22Rv1 (cell line): Measurements from ENCODE around the gene REPS1.

Experiments used
- H3K27ac ChIP-seq: fragments of 450-650 bp; 2 replicates; pipeline ENCODE4 v1.5.1; 2017
- ZFX ChIP-seq: fragments of 450-650 bp; IDR thresholded peaks from 2 replicates; pipeline ENCODE4 v1.6.1; 2017; ENCODE audit warnings: antibody characterized with exemption, borderline replicate concordance
- TF ChIP-seq, protein P1 (sequence below): fragments of 450-650 bp; IDR thresholded peaks from 2 replicates; pipeline ENCODE4 v1.5.1; 2017; ENCODE audit warnings: mild to moderate bottlenecking

Gene REPS1, protein sequence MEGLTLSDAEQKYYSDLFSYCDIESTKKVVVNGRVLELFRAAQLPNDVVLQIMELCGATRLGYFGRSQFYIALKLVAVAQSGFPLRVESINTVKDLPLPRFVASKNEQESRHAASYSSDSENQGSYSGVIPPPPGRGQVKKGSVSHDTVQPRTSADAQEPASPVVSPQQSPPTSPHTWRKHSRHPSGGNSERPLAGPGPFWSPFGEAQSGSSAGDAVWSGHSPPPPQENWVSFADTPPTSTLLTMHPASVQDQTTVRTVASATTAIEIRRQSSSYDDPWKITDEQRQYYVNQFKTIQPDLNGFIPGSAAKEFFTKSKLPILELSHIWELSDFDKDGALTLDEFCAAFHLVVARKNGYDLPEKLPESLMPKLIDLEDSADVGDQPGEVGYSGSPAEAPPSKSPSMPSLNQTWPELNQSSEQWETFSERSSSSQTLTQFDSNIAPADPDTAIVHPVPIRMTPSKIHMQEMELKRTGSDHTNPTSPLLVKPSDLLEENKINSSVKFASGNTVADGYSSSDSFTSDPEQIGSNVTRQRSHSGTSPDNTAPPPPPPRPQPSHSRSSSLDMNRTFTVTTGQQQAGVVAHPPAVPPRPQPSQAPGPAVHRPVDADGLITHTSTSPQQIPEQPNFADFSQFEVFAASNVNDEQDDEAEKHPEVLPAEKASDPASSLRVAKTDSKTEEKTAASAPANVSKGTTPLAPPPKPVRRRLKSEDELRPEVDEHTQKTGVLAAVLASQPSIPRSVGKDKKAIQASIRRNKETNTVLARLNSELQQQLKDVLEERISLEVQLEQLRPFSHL

DNA sequence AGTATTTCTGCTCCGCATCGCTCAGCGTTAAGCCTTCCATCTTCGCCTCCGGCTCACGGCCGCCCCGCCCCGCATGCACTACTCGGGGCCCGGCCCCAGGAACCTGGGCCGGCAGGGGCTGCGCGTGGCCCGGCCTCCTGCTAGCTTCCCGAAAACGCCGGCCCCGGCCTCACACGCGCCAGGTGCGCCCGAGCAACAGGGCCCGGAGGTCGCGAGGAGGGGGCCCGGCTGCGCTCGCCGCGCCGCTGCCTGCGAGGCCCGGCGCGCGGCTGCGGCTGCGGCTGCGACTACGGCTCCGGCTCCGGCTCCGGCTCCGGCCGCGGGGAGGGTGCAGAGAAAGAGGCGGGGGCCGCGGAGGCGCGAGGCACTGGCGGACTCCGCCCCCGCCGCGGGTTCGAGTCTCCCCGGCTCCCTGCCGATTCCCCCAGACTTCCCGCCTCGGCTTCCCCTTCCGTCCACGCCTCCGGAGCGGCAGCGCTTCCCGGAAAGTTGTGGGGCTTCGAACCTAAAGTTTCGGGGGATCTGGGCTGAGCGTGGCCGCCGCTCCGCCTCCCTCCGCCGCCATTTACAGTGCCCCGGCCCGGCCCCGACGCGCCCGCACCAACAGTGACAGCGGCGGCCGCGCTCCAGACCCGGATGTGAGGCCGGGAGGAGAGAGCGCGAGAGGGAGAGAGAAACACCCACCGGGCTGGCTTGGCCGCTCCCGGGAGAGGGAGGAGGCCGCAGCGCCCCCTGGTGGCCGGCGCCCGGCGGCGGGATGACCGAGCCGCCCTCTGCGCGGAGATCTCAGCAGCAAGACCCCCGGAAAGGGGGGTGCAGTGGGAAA, at the start of gene REPS1:
Gene REPS1 (minus strand): TSS at position 611 of the 826 bp plus-strand sequence. CDS start 571 bp downstream, at position 40.
- TF ChIP-seq, protein P1, sequence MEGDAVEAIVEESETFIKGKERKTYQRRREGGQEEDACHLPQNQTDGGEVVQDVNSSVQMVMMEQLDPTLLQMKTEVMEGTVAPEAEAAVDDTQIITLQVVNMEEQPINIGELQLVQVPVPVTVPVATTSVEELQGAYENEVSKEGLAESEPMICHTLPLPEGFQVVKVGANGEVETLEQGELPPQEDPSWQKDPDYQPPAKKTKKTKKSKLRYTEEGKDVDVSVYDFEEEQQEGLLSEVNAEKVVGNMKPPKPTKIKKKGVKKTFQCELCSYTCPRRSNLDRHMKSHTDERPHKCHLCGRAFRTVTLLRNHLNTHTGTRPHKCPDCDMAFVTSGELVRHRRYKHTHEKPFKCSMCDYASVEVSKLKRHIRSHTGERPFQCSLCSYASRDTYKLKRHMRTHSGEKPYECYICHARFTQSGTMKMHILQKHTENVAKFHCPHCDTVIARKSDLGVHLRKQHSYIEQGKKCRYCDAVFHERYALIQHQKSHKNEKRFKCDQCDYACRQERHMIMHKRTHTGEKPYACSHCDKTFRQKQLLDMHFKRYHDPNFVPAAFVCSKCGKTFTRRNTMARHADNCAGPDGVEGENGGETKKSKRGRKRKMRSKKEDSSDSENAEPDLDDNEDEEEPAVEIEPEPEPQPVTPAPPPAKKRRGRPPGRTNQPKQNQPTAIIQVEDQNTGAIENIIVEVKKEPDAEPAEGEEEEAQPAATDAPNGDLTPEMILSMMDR = peak; percentile 95
- TF ChIP-seq ZFX = no peak
- H3K27ac ChIP-seq = peak within 1 kb of the TSS; percentile 91

DNA sequence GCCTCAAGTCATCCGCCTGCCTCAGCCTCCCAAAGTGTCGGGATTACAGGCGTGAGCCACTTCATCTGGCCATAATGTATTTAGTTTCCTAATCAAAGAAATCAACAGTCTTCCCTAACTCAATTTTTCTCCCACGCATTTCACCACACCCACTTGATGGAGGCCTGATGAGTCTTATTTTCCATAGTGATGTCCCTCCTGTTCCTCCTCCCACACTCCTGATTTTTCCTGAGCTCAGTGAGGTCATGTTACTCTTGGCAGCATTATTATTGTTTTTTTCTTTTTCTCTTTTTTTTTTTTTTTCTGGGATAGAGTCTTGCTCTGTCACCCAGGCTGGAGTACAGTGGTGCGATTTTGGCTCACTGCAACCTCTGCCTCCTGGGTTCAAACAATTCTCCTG, 49.4 kb upstream of the REPS1 start:
- TF ChIP-seq, protein P1 = no peak
- TF ChIP-seq ZFX = no peak
- H3K27ac ChIP-seq = no peak overlapping the region

DNA sequence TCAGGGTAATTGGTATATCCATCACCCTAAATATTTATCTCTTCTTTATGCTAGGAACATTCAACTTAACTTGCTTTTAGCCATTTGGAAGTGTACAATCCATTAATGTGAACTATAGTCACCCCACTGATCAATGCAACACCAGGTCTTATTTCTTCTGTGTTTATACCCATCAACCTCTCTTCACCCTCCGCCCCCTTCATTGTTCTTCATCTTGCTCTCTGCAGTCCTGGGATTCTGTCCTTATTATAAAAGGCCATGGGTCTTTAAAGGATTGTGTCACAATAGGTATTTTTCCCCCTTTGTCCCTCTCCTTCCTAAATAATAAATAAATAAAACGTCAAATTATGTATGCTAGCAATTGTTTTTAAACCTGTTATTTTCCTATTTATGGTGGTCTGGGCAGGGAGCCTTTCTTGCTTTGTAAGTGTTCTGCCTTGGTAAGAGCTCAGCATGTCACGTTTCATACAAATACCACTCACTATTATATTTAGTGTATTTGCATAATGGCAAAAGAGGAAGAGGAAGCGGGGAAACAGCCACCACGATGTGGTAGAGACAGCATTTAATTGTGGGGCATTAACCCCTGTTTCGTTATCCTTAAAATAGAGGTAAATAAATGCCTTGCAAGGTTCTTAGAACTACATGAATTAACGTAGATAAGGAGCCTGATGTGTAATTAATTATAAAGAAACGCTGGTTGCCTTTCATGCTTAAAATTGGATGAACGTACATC, 42.3 kb upstream of the REPS1 start:
- peak overlapping the region; percentile 95 for H3K27ac ChIP-seq
- TF ChIP-seq ZFX = no peak
- TF ChIP-seq, protein P1 = no peak

DNA sequence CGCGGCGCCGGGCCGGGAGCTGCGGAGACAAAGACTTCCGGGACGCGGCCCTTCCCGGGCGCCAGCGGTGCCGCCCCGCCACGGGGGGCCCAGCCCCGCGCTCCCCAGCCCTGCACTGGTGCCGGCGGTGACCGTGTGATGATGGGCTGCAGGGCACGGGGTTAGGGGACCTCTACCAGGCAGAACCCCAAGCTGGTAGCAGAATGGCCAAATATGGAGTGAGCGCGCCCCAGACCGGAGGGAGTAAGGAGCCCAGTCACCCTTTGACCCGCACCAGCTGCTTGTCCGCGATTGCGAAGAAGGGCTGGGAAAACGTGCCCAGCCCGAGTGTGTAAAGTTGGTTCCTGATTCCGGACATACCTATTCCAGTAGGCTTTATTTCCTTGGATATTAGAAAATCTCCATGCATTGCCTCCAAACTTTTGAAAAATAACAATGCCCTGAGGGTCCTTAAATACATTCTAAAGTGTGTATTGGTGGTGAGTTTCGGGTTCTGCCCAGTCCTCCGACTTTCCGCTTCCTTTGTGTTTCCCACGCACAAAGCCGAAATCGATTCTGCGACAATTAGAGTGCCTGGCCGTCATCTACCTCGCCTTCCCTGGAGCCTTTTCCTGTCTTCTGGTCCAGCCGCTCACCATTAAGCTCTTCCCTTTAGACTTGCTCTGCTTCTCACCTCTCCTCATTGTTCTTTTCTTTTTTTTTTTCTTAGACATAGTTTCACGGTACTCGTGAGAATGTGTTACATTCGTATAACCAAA, 41.6 kb upstream of the REPS1 start:
- TF ChIP-seq, protein P1 = no peak
- no peak for TF ChIP-seq ZFX
- peak overlapping the region; percentile 95 for H3K27ac ChIP-seq

DNA sequence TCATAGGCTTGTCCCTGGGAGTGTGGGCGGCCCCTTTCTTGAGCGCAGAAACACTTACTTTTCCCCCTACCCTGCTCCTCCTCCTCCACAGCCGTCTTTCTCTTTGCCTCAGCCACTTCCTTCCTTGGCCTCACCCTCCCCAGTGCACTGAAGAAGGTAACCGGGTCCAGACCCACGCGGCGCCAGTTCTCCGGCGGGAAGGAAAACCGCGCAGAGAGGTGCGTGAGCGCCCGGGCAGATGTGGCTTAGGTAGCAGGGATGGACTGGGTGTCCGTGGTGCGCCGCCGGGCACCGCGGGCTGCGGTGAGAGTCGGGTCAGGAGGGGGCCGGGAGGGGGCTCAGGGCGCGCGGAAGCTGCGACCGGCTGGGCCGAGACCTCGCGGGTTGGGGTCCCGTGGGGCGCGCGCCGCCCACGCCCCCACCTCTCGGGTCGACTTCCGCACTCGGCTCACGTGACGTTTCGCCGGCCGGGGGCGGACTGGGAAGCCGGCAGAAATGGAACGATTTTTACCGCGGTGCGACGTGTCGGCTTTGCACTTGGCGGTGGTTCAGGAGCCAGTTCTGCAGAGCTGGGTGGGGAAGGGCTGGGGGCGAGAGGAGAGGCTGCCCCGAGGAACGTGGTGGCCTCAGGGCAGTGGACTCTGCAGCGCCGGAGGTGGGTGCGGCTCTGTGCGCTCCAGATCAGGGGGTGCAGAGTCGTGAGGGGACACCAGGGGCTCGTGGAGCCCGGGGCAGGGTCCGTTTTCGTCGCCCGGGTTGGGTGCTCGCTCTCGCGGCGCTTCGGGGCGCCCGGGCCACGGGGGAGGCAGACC, 40.8 kb upstream of the REPS1 start, which contains the start of gene ABRACL:
Gene ABRACL (plus strand): TSS at position 88 of the 812 bp plus-strand sequence. CDS start 5,416 bp downstream, outside the sequence.
- H3K27ac ChIP-seq = peak within 1 kb of the TSS; percentile 95
- TF ChIP-seq ZFX = no peak
- TF ChIP-seq, protein P1 = no peak
